GM12864 (cell line): Measurements from ENCODE around the gene NOTCH1.
A peak's percentile ranks its signal among the peaks of the same experiment; 100 is the strongest.

Experiments used
- DNase-seq: peaks from one replicate; pipeline ENCODE4 v3.0.0-alpha.2; 2011; ENCODE audit warnings: low read depth
- H3K4me3 ChIP-seq: 2 replicates; pipeline ENCODE4 v1.5.1; 2011; ENCODE audit warnings: mild to moderate bottlenecking, low read depth, low read length, control low read depth
- CTCF ChIP-seq: IDR thresholded peaks from 2 replicates; pipeline ENCODE4 v1.5.1; 2011; ENCODE audit warnings: low read depth, mild to moderate bottlenecking, moderate library complexity, low read length, control low read depth, inconsistent platforms; ENCODE audit errors: missing control alignments

The NOTCH1 gene

DNA sequence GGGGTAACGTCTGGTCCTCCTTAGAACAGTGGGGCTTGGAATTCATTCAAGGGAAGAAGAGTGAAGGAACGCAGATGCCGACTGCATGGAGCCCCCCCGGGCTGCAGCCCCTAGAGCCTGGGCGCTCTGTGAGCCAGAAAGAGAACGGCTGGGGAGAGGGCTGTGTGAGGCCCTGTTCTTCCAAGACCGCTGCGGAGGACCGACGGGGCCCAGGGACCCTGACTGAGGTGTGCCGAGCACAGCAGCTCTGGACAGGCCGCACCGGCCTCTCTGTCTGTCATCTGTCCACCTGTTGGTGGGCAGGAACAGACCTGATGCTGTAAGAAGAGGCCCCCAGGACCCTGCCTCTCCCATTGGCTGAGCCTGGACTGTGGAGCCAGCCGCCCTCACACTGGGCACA, 7.7 kb upstream of the NOTCH1 start:
- H3K4me3 ChIP-seq = no peak overlapping the region
- TF ChIP-seq CTCF = no peak
- DNase-seq = no peak

GRCh38 chr9:136552117-136552703, 6.4 kb upstream of the NOTCH1 start:
- no peak overlapping the region for H3K4me3 ChIP-seq
- DNase-seq = no peak
- peak; percentile 0 for TF ChIP-seq CTCF

DNA sequence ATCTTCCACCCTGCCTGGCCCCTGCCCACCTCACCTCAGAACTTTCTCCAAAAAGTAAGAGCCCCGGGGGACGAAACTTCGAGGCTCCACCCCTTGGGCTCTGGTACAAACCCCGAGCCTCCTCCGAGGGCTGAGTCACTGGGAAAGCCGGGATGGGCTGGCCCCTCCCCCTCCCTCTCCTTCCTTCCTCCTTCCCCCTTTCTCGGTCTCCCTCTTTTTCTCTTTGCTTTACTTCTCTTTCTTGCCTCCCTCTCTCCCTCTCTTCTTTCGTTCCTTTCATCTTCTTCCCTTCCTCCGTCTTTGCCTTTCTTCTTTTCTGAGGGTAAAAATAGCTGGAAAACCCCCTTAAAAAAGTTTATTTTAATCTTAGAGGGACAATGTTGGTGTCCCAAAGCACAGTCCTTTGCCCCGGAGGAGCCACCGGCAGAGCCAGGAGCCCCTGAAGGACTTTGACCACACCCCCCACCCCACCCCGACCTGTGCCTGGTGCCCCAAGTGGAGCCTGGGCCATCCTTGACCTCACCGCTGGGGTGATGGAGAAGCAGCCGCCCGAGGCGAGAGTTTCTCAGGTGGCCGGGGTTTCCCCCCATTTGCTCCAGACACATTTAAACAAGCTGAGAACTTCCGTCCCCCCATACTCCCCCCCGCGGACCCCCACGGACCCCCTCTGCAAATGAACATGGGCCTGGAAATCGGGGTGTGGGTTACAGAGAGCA, 5.7 kb upstream of the NOTCH1 start:
- no peak overlapping the region for H3K4me3 ChIP-seq
- DNase-seq = no peak
- TF ChIP-seq CTCF = peak; percentile 9

DNA sequence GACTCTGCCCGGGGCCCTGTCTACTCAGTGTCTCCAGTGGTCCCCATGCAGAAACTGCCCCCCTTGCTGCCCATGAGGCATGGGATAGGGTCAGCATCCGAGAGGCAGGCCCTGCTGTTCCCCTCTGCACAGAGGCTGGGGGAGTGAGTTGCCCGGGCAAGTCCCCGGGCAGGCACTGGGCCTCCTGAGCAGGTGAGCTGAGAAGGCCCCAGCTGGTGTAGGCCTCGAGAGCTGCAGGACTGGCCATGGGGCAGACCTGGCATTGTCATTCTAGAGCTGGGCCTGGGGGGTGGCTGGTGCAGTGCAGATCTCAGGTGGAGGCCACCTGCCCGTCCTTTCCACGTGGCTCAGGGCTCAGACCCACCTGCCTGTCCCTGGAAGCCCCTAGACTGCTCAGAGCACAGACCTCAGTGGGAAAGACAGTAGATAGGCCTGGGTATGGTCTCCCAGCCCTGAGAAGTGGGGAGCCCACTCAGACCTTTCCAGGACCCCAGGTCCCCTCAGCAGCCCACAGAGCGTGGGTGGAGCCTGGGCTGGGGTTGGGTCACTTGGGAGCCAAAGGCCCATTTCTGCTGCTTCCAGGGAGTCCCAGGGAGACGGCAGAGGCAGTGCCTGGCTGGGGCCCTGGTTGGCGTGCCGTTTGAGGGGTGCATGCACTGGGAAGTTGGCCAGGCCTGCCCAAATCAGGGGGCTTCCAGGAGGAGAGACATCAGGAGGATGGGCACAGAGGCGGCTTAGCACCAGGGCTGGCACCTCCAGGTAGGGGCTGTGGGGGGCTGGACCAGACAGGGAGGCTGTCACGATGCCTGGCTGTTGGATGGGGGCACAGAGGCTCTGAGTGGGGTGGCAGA, 4.8 kb upstream of the NOTCH1 start:
- DNase-seq = no peak
- no peak for TF ChIP-seq CTCF

GRCh38 chr9:136549010-136549980, 3.4 kb upstream of the NOTCH1 start:
- no peak for TF ChIP-seq CTCF
- no peak overlapping the region for H3K4me3 ChIP-seq
- DNase-seq = no peak

More for the DNA sequence above, 4.8 kb upstream of the NOTCH1 start:
- no peak overlapping the region for H3K4me3 ChIP-seq

GRCh38 chr9:136547508-136548215, 1.8 kb upstream of the NOTCH1 start:
- no peak for DNase-seq
- no peak overlapping the region for H3K4me3 ChIP-seq
- TF ChIP-seq CTCF = no peak
